ENCODE measurements around the gene SH3RF1. TPM values are rescaled to one million over a fixed set of nuclear protein-coding genes. Genes with fewer than 3 reads are reported as not detected.

Gene SH3RF1
- polyA plus RNA-seq, 1 experiment: 11.0 TPM

DNA sequence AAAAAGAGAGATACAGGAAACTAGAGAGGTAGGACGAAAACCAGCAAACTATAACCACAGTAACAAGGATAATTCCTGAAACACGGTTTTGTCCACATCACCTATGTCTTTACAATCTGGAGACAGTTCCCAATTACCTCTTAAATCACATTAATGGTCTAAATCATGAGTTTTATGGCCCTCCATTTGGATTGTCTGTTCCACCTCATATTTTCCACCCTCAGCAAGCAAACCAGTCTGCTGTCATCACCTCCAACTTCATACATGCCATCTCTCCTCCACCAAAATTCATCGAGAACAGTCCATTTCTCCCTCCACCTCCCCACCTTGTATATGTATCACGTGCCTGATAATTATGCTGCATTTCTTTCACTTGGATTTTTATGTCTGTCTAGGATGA, 107.3 kb downstream of the SH3RF1 start:
- Histone ChIP-seq H3K27me3 (ENCODE audit: control insufficient read depth, insufficient read depth, low read length) (no peaks in the 10 kb centered on the region), H3K27ac (ENCODE audit: low read depth, low read length) (no peak overlapping the region), H3K4me3 (ENCODE audit: low read depth, low read length) (no peak overlapping the region), H3K9me3 (ENCODE audit: control insufficient read depth, insufficient read depth, low read length) (no peaks in the 10 kb centered on the region)
- TF ChIP-seq, protein P1, sequence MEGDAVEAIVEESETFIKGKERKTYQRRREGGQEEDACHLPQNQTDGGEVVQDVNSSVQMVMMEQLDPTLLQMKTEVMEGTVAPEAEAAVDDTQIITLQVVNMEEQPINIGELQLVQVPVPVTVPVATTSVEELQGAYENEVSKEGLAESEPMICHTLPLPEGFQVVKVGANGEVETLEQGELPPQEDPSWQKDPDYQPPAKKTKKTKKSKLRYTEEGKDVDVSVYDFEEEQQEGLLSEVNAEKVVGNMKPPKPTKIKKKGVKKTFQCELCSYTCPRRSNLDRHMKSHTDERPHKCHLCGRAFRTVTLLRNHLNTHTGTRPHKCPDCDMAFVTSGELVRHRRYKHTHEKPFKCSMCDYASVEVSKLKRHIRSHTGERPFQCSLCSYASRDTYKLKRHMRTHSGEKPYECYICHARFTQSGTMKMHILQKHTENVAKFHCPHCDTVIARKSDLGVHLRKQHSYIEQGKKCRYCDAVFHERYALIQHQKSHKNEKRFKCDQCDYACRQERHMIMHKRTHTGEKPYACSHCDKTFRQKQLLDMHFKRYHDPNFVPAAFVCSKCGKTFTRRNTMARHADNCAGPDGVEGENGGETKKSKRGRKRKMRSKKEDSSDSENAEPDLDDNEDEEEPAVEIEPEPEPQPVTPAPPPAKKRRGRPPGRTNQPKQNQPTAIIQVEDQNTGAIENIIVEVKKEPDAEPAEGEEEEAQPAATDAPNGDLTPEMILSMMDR (IDR thresholded peaks at IDR 0.05; ENCODE audit: low read depth, low read length): no peak
- DNase-seq (ENCODE audit: low read depth, low spot score): no peak
- CTCF ChIA-PET: no interaction called here
- POLR2A ChIA-PET: no interaction called here

DNA sequence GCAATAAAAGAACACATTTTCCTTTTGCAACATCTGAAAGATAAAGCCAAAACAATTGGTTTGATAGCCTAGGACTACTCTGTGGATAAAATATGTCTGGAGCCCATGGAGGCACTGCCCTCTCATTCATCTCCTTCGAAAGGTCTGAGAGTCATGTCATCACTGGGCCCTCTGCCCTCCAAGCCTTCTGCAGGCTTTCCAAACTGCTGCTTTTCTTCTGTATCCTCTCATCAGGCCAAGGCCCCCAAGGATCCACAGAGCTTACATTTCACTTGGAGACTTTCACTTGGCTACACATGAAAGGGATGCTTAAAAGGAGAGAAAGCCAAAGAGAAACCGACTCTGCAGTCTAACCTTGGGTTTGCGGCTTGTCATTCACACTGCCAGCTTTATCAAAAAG, 109.9 kb downstream of the SH3RF1 start:
- TF ChIP-seq, protein P1 (IDR thresholded peaks at IDR 0.05; ENCODE audit: low read depth, low read length): no peak
- Histone ChIP-seq H3K27ac (ENCODE audit: low read depth, low read length) (peak overlapping the region; percentile 32), H3K4me3 (ENCODE audit: low read depth, low read length) (no peak overlapping the region), H3K9me3 (ENCODE audit: control insufficient read depth, insufficient read depth, low read length) (no peaks in the 10 kb centered on the region), H3K27me3 (ENCODE audit: control insufficient read depth, insufficient read depth, low read length) (no peaks in the 10 kb centered on the region)
- ChIA-PET POLR2A (interaction anchor here (0.8 kb wide), 1 partner anchor 65 kb away, joined by 3 read pairs; no protein-coding TSS in a partner anchor), CTCF (interaction anchor here (1.7 kb wide), 1 partner anchor 25 kb away, joined by 5 read pairs; no protein-coding TSS in a partner anchor)
- no peak for DNase-seq (ENCODE audit: low read depth, low spot score)

DNA sequence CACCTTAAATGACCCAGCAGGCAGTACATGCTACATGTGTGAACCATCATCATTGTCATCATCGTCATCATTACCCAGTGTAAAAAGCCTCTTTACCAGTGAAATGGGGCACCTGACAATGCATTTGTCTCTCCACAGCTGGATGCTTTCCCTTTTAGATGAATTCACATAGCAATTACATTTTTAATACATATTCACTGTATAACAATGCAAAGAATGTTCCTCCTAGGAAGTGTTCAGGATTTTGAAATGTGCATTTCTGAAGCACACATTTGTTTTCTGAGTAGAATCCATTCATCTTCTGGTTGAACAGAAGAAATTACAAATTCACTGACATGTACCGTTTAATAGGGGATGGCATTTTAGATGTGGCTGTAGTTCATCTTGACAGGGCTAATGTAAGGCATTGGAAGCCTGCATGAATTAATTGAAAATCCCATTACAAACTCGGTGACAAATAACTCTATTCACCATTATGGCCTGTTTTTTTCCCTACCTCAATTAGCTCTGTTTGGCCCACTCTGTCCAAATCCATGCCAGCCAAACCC, 111.1 kb downstream of the SH3RF1 start:
- H3K4me3 ChIP-seq (ENCODE audit: low read depth, low read length): no peak overlapping the region
- CTCF ChIA-PET: interaction anchor here (1.1 kb wide), 1 partner anchor 407 kb away, joined by 3 read pairs; no protein-coding TSS in a partner anchor
- POLR2A ChIA-PET: interaction anchor here (0.6 kb wide), 1 partner anchor 298 kb away, joined by 3 read pairs; no protein-coding TSS in a partner anchor
- no peaks in the 10 kb centered on the region for H3K27me3 ChIP-seq (ENCODE audit: control insufficient read depth, insufficient read depth, low read length)
- TF ChIP-seq, protein P1 (IDR thresholded peaks at IDR 0.05; ENCODE audit: low read depth, low read length): no peak
- peak overlapping the region; percentile 69 for H3K27ac ChIP-seq (ENCODE audit: low read depth, low read length)
- no peaks in the 10 kb centered on the region for H3K9me3 ChIP-seq (ENCODE audit: control insufficient read depth, insufficient read depth, low read length)
- DNase-seq (ENCODE audit: low read depth, low spot score): peak; percentile 43

GRCh38 chr4:169158861-169159260, 111.9 kb downstream of the SH3RF1 start:
- TF ChIP-seq, protein P1 (IDR thresholded peaks at IDR 0.05; ENCODE audit: low read depth, low read length): no peak
- Histone ChIP-seq H3K27ac (ENCODE audit: low read depth, low read length) (no peak overlapping the region), H3K9me3 (ENCODE audit: control insufficient read depth, insufficient read depth, low read length) (no peaks in the 10 kb centered on the region), H3K27me3 (ENCODE audit: control insufficient read depth, insufficient read depth, low read length) (no peaks in the 10 kb centered on the region), H3K4me3 (ENCODE audit: low read depth, low read length) (no peak overlapping the region)
- DNase-seq (ENCODE audit: low read depth, low spot score): no peak
- ChIA-PET CTCF (no interaction called here), POLR2A (no interaction called here)

DNA sequence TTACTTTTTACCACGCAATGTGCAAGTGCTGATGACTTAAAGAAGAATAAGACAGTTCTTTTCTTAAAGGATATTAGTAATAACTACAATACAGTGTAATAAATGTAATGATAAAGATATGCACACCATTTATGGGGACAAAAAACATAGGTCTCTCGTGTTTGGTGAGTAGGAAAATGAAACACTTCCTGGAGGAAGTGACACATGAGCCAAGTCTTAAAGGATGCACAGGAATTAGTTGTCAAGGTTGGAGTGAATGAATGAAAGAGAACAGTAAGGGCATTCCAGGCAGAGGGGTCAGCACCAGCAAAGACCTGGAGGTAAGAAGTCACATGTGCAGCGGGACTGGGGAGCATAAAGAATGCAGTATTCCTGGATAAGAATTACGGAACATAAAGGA, 112.7 kb downstream of the SH3RF1 start:
- H3K27ac ChIP-seq (ENCODE audit: low read depth, low read length): no peak overlapping the region
- H3K27me3 ChIP-seq (ENCODE audit: control insufficient read depth, insufficient read depth, low read length): no peaks in the 10 kb centered on the region
- H3K4me3 ChIP-seq (ENCODE audit: low read depth, low read length): no peak overlapping the region
- TF ChIP-seq, protein P1 (IDR thresholded peaks at IDR 0.05; ENCODE audit: low read depth, low read length): no peak
- no peaks in the 10 kb centered on the region for H3K9me3 ChIP-seq (ENCODE audit: control insufficient read depth, insufficient read depth, low read length)
- POLR2A ChIA-PET: no interaction called here
- DNase-seq (ENCODE audit: low read depth, low spot score): no peak
- CTCF ChIA-PET: no interaction called here
